ENCODE data around the gene SLC8A1.

The SLC8A1 gene

GRCh38 chr2:40457837-40458236 is 5.9 kb upstream of the SLC8A1 start:
- DNase-seq, result no peak

GRCh38 chr2:40457366-40457765 is 5.5 kb upstream of the SLC8A1 start:
- DNase-seq, result no peak

GRCh38 chr2:40456926-40457325 is 5.0 kb upstream of the SLC8A1 start:
- DNase-seq, result no peak

- no peak for DNase-seq
Observed at GRCh38 chr2:40455661-40456060, 3.8 kb upstream of the SLC8A1 start.

- no peak for DNase-seq
Observed at GRCh38 chr2:40454321-40454720, 2.4 kb upstream of the SLC8A1 start.

- DNase-seq, result no peak
Observed at GRCh38 chr2:40452786-40453185, 896 bp upstream of the SLC8A1 start.

GRCh38 chr2:40450796-40451430 is 977 bp downstream of the SLC8A1 start:
- DNase-seq, result peak in 1 of 2 donors; percentile 53

GRCh38 chr2:40450066-40450795 is 1.7 kb downstream of the SLC8A1 start:
- peak in 1 of 2 donors; percentile 34 for DNase-seq

- peak in 1 of 2 donors; percentile 57 for DNase-seq
Observed at GRCh38 chr2:40448476-40449079, 3.3 kb downstream of the SLC8A1 start.

- no peak for DNase-seq
Observed at GRCh38 chr2:40445467-40445866, 6.4 kb downstream of the SLC8A1 start.

- DNase-seq, result no peak
Observed at GRCh38 chr2:40440835-40441234, 11.1 kb downstream of the SLC8A1 start.

- no peak for DNase-seq
Observed at GRCh38 chr2:40439473-40439872, 12.4 kb downstream of the SLC8A1 start.

- DNase-seq, result no peak
Observed at GRCh38 chr2:40436093-40436475, 15.8 kb downstream of the SLC8A1 start.

GRCh38 chr2:40435426-40436092 is 16.3 kb downstream of the SLC8A1 start:
- no peak for DNase-seq

- no peak for DNase-seq
Observed at GRCh38 chr2:40434731-40435271, 17.1 kb downstream of the SLC8A1 start.

GRCh38 chr2:40433736-40434135 is 18.2 kb downstream of the SLC8A1 start:
- DNase-seq, result no peak

- DNase-seq, result no peak
Observed at GRCh38 chr2:40432921-40433483, 18.9 kb downstream of the SLC8A1 start.

GRCh38 chr2:40431600-40431955 is 20.3 kb downstream of the SLC8A1 start:
- DNase-seq, result peak in 1 of 2 donors; percentile 34

GRCh38 chr2:40430776-40431599 is 20.9 kb downstream of the SLC8A1 start:
- no peak for DNase-seq

GRCh38 chr2:40428439-40428838 is 23.5 kb downstream of the SLC8A1 start:
- no peak for DNase-seq

GRCh38 chr2:40421631-40422297 is 30.1 kb downstream of the SLC8A1 start:
- DNase-seq, result no peak

GRCh38 chr2:40420478-40420877 is 31.4 kb downstream of the SLC8A1 start:
- no peak for DNase-seq
